ENCODE measurements around the gene LYPLA2.

Gene LYPLA2

GRCh38 chr1:23790696-23791515, at the start of gene LYPLA2:
LYPLA2 (plus strand) TSS chr1:23791145; CDS start chr1:23792683, 1,538 bp downstream.
- peak; percentile 71 for DNase-seq (ENCODE audit: low read depth)

DNA sequence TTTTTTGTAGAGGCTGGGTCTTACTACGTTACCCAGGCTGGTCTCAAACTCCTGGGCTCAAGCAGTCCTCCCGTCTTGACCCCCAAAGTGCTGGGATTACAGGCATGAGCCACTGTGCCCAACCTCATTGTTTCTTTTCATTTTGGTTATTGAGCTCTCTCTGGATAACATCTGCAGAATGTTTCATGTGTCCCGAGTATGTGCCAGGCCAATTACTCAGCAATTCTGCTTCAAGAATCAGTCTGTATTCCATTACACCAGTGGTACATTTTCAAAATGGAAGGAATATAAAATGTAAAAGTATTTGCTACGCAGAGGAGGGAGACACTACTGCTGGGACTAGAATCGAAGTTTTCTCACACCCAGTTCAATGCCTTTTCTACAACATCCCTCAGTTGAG, 49.3 kb upstream of the LYPLA2 start:
- DNase-seq (ENCODE audit: low read depth) = no peak

- no peak for DNase-seq (ENCODE audit: low read depth)
These were observed 48.2 kb upstream of the LYPLA2 start for GRCh38 chr1:23742670-23743286.

DNA sequence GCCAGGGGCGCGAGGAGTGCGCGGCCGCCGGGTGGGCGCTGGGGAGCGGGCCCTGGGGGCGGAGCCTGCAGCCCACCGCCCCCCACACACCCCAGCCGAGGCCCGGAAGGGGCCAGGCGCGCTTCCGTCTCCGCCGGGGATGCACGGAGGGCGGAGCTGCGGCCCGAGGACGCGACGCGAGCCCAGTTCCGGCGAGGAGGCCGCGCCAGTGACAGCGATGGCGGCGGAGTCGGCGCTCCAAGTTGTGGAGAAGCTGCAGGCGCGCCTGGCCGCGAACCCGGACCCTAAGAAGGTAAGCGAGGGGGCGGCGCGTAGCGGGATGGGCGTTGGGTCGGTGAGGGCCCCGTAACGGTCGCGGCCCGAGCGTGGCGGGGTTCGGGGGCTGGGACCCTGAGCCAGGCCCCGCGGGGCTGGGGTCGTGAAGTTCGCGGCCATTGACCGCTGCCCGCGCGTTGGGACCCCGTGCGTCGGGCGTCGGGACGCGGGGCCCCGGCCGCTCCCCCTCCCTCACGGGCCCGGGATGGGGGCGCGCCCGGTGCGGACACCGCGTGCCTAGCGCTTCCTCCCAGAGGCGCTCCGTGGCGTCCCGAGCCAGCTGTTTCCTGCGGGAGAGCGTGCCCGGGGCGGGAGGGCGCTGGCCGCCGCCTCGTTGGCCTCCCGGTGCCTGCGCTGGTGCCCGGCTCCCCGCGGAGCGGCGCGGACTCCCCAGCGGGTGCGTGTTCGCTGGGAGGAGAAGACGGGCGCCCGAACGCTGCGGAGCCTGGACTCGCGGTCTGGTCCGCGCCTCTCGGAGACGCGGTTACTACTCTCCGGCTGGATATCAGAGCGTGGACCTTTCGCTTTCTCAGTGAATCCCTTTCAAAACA, 47.4 kb upstream of the LYPLA2 start, which contains the start of gene ELOA:
TSS of gene ELOA (plus strand) at position 185 of the 866 bp plus-strand sequence. CDS start at position 218, 33 bp downstream.
- DNase-seq (ENCODE audit: low read depth) = peak; percentile 50

DNA sequence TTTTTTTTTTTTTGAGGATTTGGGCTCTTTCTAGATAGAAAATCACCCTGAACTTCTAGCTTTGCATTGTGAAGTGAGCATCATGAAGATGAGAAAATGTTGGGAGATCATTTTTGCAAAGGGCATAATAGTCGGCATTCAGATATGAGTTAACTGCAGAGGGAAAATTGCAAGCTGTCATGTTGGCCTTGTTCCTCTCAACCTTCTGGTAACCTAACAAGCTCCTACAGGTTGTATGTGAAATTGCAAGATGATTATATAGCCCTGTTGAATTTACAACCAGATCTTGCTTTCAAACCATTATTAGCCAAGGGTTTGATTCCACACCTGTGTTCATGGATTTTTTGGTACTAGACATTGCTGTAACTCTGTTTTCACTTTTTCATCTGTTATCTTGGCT, 45.4 kb upstream of the LYPLA2 start:
- no peak for DNase-seq (ENCODE audit: low read depth)

GRCh38 chr1:23748016-23748415, 42.9 kb upstream of the LYPLA2 start:
- DNase-seq (ENCODE audit: low read depth) = no peak

GRCh38 chr1:23751050-23751814, 39.7 kb upstream of the LYPLA2 start:
- DNase-seq (ENCODE audit: low read depth) = no peak

DNA sequence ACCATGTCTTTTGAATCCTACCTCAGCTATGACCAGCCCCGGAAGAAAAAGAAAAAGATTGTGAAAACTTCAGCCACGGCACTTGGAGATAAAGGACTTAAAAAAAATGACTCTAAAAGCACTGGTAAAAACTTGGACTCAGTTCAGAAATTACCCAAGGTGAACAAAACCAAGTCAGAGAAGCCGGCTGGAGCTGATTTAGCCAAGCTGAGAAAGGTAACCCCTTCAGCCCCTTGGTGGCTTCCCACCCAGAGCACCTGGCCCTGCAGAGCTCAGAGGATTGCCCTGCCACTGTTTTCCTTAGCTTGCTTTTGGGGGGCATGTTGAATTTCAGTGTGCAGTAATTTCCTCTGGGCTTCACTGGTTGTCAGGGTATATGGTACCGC, 39.1 kb upstream of the LYPLA2 start:
- no peak for DNase-seq (ENCODE audit: low read depth)

DNA sequence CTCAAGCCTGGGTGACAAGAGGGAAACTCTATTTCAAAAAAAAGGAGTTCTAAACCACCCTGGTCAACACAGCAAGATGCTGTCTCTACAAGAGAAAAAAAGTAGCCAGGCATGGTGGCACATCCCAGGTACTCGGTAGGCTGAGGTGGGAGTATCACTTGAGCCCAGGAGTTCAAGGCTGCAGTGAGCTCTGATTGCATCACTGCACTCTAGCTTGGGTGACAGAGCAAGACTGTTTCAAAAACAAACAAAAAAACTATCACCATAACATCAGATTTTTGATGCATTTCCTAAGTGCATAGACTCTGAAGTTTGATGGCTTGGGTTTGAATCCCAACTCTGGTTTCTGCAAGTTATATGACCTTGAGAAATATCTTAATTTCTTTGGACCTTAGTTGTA, 38.0 kb upstream of the LYPLA2 start:
- no peak for DNase-seq (ENCODE audit: low read depth)

DNA sequence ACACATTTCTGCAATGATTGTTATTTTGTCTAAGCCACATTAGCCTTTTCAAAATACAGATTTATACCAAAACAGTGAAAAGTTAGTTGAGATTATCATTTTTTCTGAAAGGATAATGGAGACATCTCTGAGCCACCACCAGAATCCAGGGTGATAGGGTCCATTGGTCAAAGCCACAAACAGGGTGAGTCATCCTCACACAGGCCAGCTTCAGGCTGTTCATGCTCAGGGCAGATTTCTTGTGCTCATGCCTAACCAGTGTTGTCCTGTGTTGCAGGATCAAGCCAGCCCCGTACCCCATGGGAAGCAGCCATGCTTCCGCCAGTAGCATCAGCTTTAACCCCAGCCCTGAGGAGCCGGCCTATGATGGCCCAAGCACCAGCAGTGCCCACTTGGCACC, 34.3 kb upstream of the LYPLA2 start:
- no peak for DNase-seq (ENCODE audit: low read depth)

GRCh38 chr1:23757812-23758211, 33.1 kb upstream of the LYPLA2 start:
- no peak for DNase-seq (ENCODE audit: low read depth)

GRCh38 chr1:23759277-23759676, 31.7 kb upstream of the LYPLA2 start:
- no peak for DNase-seq (ENCODE audit: low read depth)

- DNase-seq (ENCODE audit: low read depth) = no peak
These were observed 27.8 kb upstream of the LYPLA2 start for GRCh38 chr1:23763041-23763577.

DNA sequence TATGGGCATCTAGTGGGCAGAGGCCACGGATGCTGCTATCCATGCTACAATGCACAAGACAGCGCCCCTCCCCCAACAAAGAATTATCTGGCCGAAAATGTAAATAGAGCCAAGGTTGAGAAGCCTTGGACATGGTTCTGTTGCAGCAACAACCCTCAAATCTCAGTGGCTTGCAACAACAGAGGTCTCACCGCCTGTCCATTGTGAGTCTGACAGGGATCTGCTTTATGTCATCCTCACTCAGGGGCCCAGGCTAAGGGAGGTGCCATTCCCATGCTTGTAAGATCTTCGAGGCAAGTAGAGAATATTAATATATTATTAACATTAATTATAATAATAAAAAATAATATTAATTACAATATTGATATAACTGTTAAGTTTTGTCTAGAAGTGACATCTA, 22.2 kb upstream of the LYPLA2 start:
- no peak for DNase-seq (ENCODE audit: low read depth)

DNA sequence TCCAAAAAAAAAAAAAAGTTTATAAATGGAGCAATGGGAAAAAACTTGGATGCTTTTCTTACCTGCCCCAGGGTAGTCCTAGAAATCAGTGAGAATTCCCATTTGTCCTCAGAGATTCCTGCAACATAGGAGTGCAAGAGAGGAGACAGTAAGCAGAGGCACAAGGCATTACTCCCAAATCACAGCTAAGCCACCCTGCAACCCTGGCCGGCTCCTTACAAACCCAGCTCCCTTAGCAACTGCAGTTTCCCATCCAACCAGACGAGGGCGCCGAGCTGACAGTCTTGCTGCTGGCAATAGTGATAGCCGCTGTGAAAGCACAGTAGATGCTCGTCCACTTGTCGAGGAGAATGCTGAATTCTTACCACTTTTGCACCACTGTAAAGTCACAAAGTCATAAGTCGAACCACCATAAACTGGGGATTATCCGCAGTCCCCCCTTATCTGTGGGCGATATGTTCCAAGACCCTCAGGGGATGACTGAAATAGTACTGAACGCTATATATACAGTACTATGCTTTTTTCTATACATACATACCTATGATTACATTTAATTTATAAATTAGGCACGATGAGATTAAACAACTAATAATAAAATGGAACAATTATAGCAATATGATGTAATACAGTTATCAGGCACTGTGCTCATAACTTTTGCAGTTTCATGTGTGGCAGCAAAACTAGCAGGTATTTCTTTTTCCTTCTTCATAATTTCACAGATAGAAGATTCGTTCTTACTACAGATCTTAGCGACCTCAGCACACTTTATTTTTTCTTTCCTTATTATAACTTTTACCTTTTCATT, 18.7 kb upstream of the LYPLA2 start:
- DNase-seq (ENCODE audit: low read depth) = peak; percentile 74

DNA sequence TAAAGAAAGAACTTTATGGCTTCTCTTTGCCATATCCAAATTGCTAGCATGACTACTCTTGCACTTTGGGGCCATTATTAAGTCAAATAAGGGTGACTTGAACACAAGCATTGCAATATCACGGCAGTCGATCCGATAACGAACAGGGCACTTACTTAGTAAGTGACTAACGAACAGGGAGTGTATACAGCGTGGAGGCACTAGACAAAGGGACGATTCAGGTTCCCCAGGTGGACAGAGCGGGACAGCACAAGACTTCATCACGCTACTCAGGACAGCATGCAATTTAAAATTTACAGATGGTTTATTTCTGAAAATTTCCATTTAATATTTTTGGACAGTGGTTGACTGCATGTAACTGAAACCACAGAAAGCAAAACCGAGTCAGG, 18.1 kb upstream of the LYPLA2 start:
- no peak for DNase-seq (ENCODE audit: low read depth)

DNA sequence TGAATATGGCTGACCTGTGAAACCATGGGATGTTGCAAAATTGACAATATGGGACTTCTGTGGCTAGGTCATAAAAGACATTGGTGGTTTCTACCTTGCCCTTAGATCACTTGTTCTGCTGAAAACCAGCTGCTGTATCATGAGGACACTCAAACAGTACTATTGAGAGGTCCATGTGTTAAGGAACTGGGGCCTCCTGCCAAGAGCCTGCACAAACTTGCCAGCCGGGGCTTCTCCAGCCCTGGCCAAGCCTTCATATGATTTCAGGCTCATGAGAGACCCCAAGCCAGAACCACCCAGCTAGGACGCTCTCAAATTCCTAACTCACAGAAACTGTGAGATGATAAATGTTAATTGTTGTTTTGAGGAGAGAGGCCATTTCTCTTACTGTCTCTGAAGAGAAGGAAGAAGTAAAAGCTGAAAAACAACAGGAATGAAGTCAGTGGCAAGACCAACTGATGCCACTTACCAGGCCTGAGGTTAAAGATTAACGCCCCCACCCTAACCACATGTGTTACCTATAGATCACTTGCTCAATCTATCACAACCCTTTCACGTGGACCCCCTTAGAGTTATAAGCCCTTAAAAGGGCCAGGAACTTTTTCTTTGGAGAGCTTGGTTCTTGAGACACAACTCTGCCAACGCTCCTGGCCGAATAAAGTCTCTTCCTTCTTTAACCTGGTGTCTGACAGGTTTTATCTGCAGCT, 16.6 kb upstream of the LYPLA2 start:
- DNase-seq (ENCODE audit: low read depth) = no peak

GRCh38 chr1:23776217-23776616, 14.7 kb upstream of the LYPLA2 start:
- no peak for DNase-seq (ENCODE audit: low read depth)

GRCh38 chr1:23777979-23778814, 12.7 kb upstream of the LYPLA2 start, which contains the start of gene PITHD1:
PITHD1 (plus strand) TSS chr1:23778418; CDS start chr1:23778516, 98 bp downstream.
- peak; percentile 55 for DNase-seq (ENCODE audit: low read depth)
